Subcutaneous adipose tissue (tissue), 4 donors: ENCODE results near the gene MRPL58. TPM values are rescaled to one million over a fixed set of nuclear protein-coding genes. Genes with fewer than 3 reads are reported as not detected.

ENCODE experiments used
- CTCF ChIP-seq: fragments of 450-650 bp; IDR thresholded peaks from one replicate; pipeline ENCODE4 v1.5.1; 2016; ENCODE audit warnings: low read depth, mild to moderate bottlenecking, control low read depth, antibody characterized with exemption, moderate library complexity
- small RNA-seq: library from RNA; depleted of rRNA; stranded (forward); fragments of <200 nt; gene quantifications from one replicate; pipeline ENCODE3, GENCODE V24; 2016
- total RNA-seq, 4 donors: library from RNA; depleted of rRNA; stranded (reverse); fragments of >200 nt; gene quantifications; one replicate each; pipeline ENCODE4 v1.1.0, GENCODE V29; 2016

MRPL58 gene
- total RNA-seq, 4 donors from 2014 or later: 34.8 to 53.5 (median 45.1) TPM

- no peak for TF ChIP-seq CTCF
Measured at GRCh38 chr17:75068750-75069149, 56.3 kb downstream of the MRPL58 start.

DNA sequence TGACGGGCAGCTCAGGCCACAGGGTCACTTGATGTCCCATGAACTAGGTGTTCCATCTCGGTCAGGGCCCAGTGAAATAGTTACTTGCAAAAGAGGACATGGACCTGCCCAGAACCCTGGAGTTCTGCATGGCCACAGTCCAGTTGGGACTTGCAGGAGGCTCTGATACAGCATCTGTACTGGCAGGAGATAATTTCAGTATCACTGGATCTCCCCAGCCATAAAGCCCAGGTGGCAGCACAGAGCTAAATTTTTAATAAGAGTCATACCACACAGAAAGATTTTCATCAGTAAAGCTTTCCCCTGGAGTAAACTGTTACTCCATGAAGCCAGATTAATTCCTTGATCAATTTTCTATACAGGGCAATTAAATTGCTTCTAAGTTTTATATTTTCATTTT is 57.3 kb downstream of the MRPL58 start:
- TF ChIP-seq CTCF: no peak

Small RNA genes lying within 50 kb of the gene (small RNA-seq; reads per million reads assigned to genes)
- gene AC111186.1: not detected
- gene RN7SL573P: not detected
- not detected for gene RNU6-362P

Other genes starting within 250 kb of the MRPL58 start
- 10 to 100 TPM; 12.4 to 20.0 (median 18.3) TPM for gene NAT9, start 236.3 kb upstream of the MRPL58 start, total RNA-seq
- gene GRIN2C, start 152.8 kb upstream of the MRPL58 start, total RNA-seq: under 1 TPM; 0.17 to 0.38 (median 0.27) TPM
- gene FDXR, start 139.7 kb upstream of the MRPL58 start, total RNA-seq: 1 to 10 TPM; 1.1 to 8.3 (median 6.0) TPM
- gene FADS6, start 119.0 kb upstream of the MRPL58 start, total RNA-seq: under 1 TPM in 1 of 4 donors, not detected in 3; 0.22 TPM
- gene USH1G, start 89.4 kb upstream of the MRPL58 start, total RNA-seq: not detected
- under 1 TPM in 1 of 4 donors, not detected in 3; 0.44 TPM for gene OTOP2, start 88.4 kb upstream of the MRPL58 start, total RNA-seq
- not detected for gene OTOP3, start 76.8 kb upstream of the MRPL58 start, total RNA-seq
- 10 to 100 TPM in 1 of 4 donors, 1 to 10 TPM in 3; 3.2 to 16.6 (median 3.6) TPM for gene HID1, start 39.9 kb upstream of the MRPL58 start, total RNA-seq
- 1 to 10 TPM; 5.1 to 8.5 (median 5.9) TPM for gene CDR2L, start 25.0 kb upstream of the MRPL58 start, total RNA-seq
- gene ATP5PD, start 34.3 kb downstream of the MRPL58 start, total RNA-seq: 100 to 1,000 TPM; 236 to 509 (median 283) TPM
- 10 to 100 TPM; 18.9 to 30.8 (median 24.2) TPM for gene KCTD2, start 34.6 kb downstream of the MRPL58 start, total RNA-seq
- 10 to 100 TPM; 11.7 to 30.0 (median 13.2) TPM for gene SLC16A5, start 75.3 kb downstream of the MRPL58 start, total RNA-seq
- gene ARMC7, start 97.3 kb downstream of the MRPL58 start, total RNA-seq: 1 to 10 TPM; 3.1 to 7.0 (median 6.1) TPM
- 10 to 100 TPM; 35.4 to 92.3 (median 69.9) TPM for gene NT5C, start 119.1 kb downstream of the MRPL58 start, total RNA-seq
- gene JPT1, start 141.8 kb downstream of the MRPL58 start, total RNA-seq: 10 to 100 TPM; 18.7 to 41.1 (median 22.8) TPM
- gene SUMO2, start 170.3 kb downstream of the MRPL58 start, total RNA-seq: 10 to 100 TPM; 41.1 to 77.0 (median 69.2) TPM
- gene NUP85, start 193.0 kb downstream of the MRPL58 start, total RNA-seq: 10 to 100 TPM; 28.9 to 48.8 (median 41.0) TPM
- 10 to 100 TPM; 21.5 to 36.0 (median 25.0) TPM for gene GGA3, start 248.9 kb downstream of the MRPL58 start, total RNA-seq
- 10 to 100 TPM; 25.7 to 42.8 (median 38.5) TPM for gene MRPS7, start 249.2 kb downstream of the MRPL58 start, total RNA-seq